KG1 (cell line): ENCODE results near the gene CAMTA1.

ENCODE experiments used
- DNase-seq: peaks from one replicate; lab custom pipeline; 2025; lab: John Stamatoyannopoulos, UW

The CAMTA1 gene

DNA sequence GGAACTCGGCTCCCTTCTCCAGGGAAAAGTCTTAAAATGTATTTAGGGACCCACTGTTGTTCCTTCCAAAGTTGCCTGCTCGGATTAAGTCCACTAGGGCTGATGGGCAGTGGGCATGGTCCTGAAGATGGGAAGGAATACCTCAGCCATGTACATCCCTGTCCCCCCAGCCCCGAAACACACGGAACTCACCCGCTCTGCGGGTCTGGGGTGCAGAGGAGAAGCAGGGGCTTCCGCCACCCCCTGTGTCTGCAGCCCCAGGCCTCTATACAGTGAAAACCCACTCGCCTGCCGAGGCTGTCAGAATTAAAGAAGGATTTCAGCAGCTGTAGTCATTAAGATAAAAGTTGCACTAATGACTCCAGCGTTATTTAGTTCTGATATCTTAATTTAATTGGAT, 773.2 kb downstream of the CAMTA1 start:
- DNase-seq, result no peak

DNA sequence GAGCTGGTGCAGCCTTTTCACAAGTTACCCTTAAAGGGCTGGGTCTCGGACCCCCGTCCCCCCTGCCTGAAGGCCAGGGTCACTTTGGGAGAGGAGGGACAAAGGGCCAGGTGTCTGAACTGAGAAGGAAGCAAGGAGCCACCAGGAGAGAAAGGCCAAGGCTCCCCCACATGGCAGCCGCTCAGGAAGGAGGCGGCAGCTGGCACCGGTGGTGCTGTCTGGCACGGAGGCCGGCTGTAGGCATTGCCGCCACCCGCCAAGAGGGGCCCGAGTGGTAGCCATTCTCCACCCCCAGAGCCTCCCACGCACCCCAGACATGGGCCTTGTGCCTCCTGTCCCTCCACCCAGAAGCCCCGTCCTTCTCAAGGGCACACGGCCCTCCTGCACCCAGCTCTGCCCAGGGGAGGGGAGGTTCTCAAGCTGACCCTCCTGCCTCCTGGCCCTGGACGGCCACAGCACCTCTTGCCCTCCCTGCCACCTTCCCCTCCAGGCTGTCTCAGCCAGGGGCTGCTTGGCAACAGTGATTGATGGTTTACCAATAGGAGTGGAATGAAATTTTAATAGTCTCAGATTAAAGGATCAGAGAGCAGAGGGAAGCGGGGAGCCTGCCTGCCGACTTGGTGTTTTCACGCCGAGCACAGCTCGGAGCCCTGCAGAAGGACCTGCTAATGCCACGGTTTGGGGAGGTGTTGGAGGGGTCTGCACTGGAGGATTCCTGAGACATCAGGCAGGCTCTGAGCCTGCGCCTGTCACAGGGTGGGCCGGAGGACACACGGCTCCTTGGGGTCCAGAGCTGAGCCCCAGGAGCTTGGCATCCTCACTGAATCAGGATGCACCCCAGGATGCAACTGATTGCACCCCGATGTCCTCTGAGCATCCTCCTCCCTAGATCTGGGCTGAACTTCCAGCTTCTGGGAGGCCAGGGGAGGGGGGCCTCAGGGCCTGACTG, 773.9 kb downstream of the CAMTA1 start:
- DNase-seq, result no peak

GRCh38 chr1:7560128-7560527, 774.9 kb downstream of the CAMTA1 start:
- DNase-seq, result no peak

DNA sequence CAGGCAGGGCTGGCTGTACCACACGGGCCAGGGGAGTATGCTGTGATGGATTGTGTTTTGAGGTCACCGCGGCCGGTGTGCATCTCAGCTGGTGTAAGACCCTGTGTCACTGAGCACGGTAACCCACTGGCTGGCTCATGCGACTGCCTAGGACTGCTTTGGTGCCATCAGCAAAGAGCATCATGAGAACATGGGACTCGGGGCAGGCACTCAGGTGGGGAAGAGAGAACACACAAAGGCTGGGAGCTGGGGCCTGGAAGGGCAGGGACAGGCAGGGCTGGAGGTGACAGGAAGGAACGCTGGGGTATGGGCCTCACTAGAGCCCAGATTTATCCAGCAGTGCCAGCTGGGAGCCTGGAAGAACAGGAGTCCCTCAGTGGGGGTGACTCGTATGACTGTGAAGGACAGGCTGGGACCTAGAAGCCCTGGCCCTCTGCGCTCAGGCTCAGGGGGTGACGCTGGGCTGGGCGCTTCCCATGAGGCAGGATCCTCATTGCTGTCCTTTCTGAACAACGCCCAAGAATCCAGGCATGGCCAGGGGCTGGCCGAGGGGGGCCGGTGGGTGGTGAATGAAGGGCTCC, 775.4 kb downstream of the CAMTA1 start:
- DNase-seq, result no peak

GRCh38 chr1:7561331-7561921, 776.2 kb downstream of the CAMTA1 start:
- DNase-seq, result no peak

DNA sequence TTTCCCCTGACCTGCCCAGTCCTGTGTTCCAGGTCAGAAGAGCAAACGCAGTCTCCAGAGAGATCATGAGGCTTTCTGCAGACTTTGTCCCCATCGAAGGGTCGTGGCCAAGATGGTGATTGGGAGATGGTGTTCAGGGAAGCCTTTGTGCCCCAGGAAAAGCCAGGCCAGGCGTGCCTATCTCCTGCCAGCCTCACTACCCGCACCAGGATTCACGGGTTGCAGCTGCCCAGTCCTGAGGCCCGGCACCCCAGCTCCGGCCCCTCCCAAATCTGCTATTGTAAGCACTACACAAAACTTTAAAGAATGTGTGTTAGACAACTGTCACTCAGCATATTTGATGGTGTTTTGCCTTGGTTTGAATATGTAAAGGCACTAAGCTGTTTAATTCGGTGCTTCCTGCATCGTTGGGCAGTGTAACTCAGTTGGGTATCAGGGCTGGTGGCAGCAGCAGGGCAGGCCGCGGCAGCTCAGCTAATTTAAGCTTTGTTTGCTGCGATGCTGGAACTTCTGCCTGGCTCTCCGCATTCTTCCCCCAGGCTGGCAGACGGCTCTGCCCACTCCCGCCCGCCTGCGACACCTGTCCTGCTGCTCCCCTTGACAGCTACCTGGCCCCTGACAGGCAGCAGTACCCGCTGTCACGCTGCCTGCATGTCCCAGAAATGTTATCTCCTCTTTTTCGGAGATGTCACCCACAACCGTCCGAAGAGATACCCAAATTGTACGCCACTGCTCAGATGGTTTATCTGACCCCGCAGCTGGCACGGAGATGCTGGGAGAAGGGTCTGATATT, 776.9 kb downstream of the CAMTA1 start:
- DNase-seq, result no peak

DNA sequence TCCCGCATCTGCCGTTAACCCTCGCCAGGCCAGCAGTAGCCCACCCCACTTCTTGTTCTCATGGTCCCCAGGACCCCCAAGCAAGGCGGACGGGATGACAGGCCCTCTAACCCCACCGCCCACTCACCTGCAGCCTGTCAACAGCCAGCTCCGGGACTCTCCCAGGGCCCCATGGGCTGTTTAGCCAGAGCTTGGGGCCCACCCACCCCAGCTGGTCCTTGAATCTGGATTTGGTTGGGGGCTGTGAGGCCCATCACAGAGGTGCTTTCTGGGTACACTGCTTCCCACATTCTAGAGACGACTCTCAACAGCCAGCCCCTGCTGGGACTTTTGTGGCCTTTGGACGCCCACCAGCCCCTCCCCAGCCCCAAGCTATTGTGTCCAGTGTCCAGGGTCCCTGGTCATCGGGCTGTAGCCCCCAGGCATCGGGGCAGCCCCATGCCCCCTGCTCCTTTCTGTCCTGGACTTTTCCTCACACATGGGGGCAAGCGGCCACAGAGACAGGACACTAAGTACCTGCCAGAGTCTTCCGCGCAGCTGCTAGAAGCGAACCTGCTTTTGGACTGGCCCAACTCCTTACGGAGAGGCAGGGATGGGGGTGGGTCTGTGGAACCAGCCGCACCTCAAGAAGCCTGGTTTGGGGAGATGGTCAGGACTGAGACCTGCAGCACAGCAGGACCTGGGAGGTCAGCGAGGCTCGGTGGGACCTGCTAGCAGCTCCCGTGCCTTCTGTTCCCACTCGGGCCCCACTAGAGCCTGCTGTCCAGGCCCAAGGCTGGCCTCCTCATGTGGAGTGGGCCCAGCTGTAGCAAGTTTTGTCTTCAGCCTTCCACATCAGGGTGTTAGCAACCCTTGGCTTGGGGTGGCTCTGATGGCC, 777.7 kb downstream of the CAMTA1 start:
- no peak for DNase-seq

GRCh38 chr1:7564137-7564536, 778.9 kb downstream of the CAMTA1 start:
- no peak for DNase-seq

- no peak for DNase-seq
These were observed 780.0 kb downstream of the CAMTA1 start for GRCh38 chr1:7565099-7565750.

GRCh38 chr1:7566417-7567375, 781.4 kb downstream of the CAMTA1 start:
- no peak for DNase-seq

GRCh38 chr1:7567376-7567775, 782.1 kb downstream of the CAMTA1 start:
- no peak for DNase-seq

DNA sequence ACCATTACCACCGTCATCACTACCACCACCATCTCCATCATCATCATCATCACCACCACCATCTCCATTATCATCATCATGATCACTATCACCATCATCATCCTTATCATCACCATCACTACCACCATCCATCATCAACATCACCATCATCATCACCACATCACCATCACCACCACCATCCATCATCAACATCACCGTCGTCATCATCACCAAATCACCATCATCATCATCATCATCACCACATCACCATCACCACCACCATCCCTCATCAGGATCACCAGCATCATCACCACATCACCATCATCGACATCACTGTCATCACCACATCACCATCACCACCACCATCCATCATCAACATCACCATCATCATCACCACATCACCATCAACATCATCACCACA, 782.8 kb downstream of the CAMTA1 start:
- DNase-seq, result no peak

DNA sequence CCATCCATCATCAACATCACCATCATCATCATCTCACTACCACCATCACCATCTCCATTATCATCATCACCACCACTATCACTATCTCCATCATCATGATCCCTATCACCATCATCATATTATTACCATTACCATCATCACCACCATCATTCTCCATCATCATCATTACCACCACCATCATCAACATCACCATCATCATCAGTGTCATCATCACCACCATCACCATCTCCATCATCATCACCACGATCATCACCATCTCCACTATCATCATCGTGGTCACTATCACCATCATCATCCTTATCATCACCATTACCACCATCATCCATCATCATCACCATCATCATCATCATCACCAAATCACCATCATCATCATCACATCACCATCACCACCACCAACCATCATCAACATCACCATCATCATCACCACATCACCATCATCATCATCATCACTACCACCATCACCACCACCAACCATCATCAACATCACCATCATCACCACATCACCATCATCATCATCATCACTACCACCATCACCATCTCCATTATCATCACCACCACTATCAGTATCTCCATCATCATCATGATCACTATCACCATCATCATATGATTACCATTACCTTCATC, 783.8 kb downstream of the CAMTA1 start:
- no peak for DNase-seq

DNA sequence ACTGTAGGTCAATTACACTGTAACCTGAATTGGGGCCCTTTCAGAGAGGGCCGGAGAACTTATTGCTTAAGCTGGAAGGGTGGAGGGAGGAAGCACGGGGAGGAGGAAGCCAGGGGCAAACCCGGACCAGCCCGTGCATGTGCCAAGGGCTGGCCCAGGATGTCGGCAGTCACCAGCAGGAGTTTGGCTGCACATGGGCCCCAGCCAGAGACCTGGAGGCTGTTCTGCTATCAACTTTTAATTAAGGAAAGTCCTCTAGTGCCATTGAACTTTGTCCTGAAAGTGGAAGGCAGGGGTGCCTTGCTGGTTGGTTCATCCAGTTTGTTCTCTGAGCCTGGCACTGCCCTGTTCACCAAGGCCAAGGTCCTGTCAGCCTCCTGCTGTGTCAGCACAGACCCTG, 785.1 kb downstream of the CAMTA1 start:
- DNase-seq, result no peak

DNA sequence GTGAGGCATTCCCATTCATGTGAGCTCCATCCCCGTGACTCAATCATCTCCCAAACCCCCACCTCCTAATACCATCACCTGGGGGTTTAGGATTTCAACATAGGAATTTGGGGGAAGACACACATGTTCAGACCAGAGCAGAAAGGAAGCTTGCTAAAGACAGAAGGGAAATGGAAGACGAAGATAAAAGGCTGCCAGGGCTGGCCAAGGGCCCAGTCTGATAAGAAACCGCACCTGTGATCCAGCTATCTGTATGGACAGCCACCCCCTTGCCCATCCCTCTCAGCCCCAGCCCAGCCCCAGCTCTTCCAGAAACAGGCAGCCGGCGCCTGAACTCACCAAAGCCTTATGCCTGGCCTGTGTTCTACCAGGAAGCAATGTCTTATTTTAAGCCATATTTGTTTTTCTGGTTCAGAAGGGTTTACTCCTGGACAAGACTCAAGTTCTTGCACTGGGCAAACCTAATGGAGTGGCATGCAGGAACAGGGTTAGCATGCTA, 787.4 kb downstream of the CAMTA1 start:
- DNase-seq, result no peak

DNA sequence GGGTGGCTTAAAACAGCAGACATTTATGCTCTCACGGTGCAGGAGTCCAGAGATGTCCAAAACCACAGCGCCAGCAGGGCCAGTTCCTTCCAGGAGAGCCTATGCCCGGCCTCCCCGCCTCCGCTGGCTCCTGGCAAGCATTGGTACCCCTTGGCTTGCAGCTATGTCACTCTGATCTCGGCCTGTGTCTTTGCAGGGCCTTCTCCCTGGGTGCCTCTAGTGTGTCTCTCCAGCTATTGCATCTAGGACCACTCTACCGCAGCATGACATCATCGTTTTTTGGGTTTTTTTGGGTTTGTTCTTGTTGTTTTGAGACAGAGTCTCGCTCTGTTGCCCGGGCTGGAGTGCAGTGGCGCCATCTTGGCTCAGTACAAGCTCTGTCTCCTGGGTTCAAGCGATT, 788.2 kb downstream of the CAMTA1 start:
- DNase-seq, result no peak

- no peak for DNase-seq
These were observed 789.1 kb downstream of the CAMTA1 start for GRCh38 chr1:7574121-7575040.

DNA sequence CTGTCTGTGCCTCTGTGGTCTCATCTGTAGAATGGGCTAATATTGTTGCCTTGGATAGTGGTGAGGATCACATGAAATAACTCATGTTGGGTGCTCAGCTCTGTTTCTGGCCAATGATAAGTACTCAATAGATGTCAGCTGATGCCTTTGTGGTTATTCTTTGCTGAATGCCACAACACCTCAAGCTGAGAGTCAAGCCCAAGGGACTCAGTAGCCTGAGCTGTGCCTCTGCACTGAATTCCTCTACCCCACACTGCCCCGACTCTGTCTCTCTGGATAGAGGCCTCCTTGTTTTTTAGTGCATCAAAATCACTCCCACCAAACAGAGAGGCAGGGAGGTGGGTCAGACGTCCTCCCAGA, 789.8 kb downstream of the CAMTA1 start:
- no peak for DNase-seq
